IMR-90 (cell line): Measurements from ENCODE around the gene ARL10. TPM values are rescaled to one million over a fixed set of nuclear protein-coding genes. Genes with fewer than 3 reads are reported as not detected.

Experiments
- ATAC-seq: fragments of 200-7000 bp; cut with Tn5 transposase; 2 replicates; pipeline ENCODE4 v1.9.1; 2020; ENCODE audit warnings: low read depth, mild to moderate bottlenecking, moderate library complexity
- BruUV-seq: library from RNA; stranded (reverse); fragments of 400-500 nt; replicated peaks from 2 replicates; lab custom pipeline; 2021; lab: Mats Ljungman, UMichigan
- CTCF ChIA-PET: fragments of 300-600 bp; formaldehyde crosslinking; extraction: SDS; loops from one replicate; lab custom pipeline; 2021; ENCODE audit warnings: antibody characterized with exemption; lab: Yijun Ruan, JAX
- POLR2A ChIA-PET: fragments of 300-600 bp; sonication (Branson Sonifier 250); formaldehyde crosslinking; loops from one replicate; lab custom pipeline; 2022; ENCODE audit warnings: antibody characterized with exemption; ENCODE audit not compliant: unreplicated experiment; lab: Charles Lee
- DNase-seq: peaks from one replicate; pipeline ENCODE4 v3.0.0; 2013
- H2AFZ ChIP-seq: replicated peaks from 2 replicates; pipeline ENCODE3; 2013; ENCODE audit warnings: low read length, mild to moderate bottlenecking; ENCODE audit not compliant: poor library complexity
- H2AK5ac ChIP-seq: 2 replicates; pipeline ENCODE4 v1.6.1; 2013; ENCODE audit warnings: low read depth, low read length, inconsistent platforms
- H2AK9ac ChIP-seq: replicated peaks from 2 replicates; pipeline ENCODE3; 2013; ENCODE audit warnings: mild to moderate bottlenecking, low read depth, low read length, moderate library complexity; ENCODE audit not compliant: poor library complexity
- H2BK120ac ChIP-seq: 2 replicates; pipeline ENCODE4 v1.6.1; 2013; ENCODE audit warnings: low read depth, low read length, inconsistent platforms
- H2BK15ac ChIP-seq: 3 replicates; pipeline ENCODE4 v1.6.1; 2013; ENCODE audit warnings: low read depth, low read length, inconsistent platforms
- H2BK20ac ChIP-seq: 2 replicates; pipeline ENCODE4 v1.6.1; 2013; ENCODE audit warnings: low read depth, mild to moderate bottlenecking, inconsistent platforms, low read length, moderate library complexity
- H2BK5ac ChIP-seq: 2 replicates; pipeline ENCODE4 v1.6.1; 2013; ENCODE audit warnings: mild to moderate bottlenecking, low read depth, low read length, inconsistent platforms; ENCODE audit not compliant: poor library complexity, severe bottlenecking
- H3K14ac ChIP-seq: replicated peaks from 2 replicates; pipeline ENCODE4 v1.6.1; 2013; ENCODE audit warnings: low read depth, low read length, inconsistent platforms
- H3K18ac ChIP-seq: 2 replicates; pipeline ENCODE4 v1.6.1; 2013; ENCODE audit warnings: low read depth, low read length, control low read depth
- H3K23ac ChIP-seq: 2 replicates; pipeline ENCODE4 v1.6.1; 2013; ENCODE audit warnings: low read depth, low read length, inconsistent platforms
- H3K27ac ChIP-seq: 2 replicates; pipeline ENCODE4 v1.5.1; 2013; ENCODE audit warnings: mild to moderate bottlenecking, control low read depth, low read length; ENCODE audit not compliant: insufficient read depth
- H3K27me3 ChIP-seq: 2 replicates; pipeline ENCODE4 v1.6.1; 2013; ENCODE audit warnings: low read length; ENCODE audit not compliant: control insufficient read depth, insufficient read depth
- H3K36me3 ChIP-seq: 2 replicates; pipeline ENCODE4 v1.6.1; 2013; ENCODE audit warnings: low read length, mixed read lengths; ENCODE audit not compliant: control insufficient read depth, insufficient read depth
- H3K4ac ChIP-seq: 2 replicates; pipeline ENCODE4 v1.6.1; 2013; ENCODE audit warnings: low read depth, low read length, inconsistent platforms
- H3K4me1 ChIP-seq: 2 replicates; pipeline ENCODE4 v1.6.1; 2013; ENCODE audit warnings: low read length, mixed read lengths; ENCODE audit not compliant: control insufficient read depth, insufficient read depth
- H3K4me2 ChIP-seq: 2 replicates; pipeline ENCODE4 v1.6.1; 2013; ENCODE audit warnings: low read depth, mild to moderate bottlenecking, control low read depth, low read length, moderate library complexity
- H3K4me3 ChIP-seq: 2 replicates; pipeline ENCODE4 v1.5.1; 2013; ENCODE audit warnings: low read depth, mild to moderate bottlenecking, control low read depth, low read length, moderate library complexity; ENCODE audit not compliant: insufficient read depth
- H3K56ac ChIP-seq: 2 replicates; pipeline ENCODE4 v1.6.1; 2013; ENCODE audit warnings: low read length, inconsistent platforms; ENCODE audit not compliant: insufficient read depth; ENCODE audit errors: extremely low read depth
- H3K79me1 ChIP-seq, 2 experiments: 2 replicates each; pipeline ENCODE4 v1.6.1; 2013; ENCODE audit warnings: low read length in 2 of 2, inconsistent platforms in 1 of 2, low read depth in 1 of 2
- H3K9ac ChIP-seq: 2 replicates; pipeline ENCODE4 v1.6.1; 2013; ENCODE audit warnings: low read depth, low read length, control low read depth
- H3K9me1 ChIP-seq: 2 replicates; pipeline ENCODE4 v1.6.1; 2013; ENCODE audit warnings: low read length, inconsistent platforms; ENCODE audit not compliant: insufficient read depth
- H3K9me3 ChIP-seq: 2 replicates; pipeline ENCODE4 v1.6.1; 2013; ENCODE audit warnings: low read length; ENCODE audit not compliant: control insufficient read depth, insufficient read depth
- H4K20me1 ChIP-seq: 2 replicates; pipeline ENCODE4 v1.6.1; 2013; ENCODE audit warnings: low read length, inconsistent platforms; ENCODE audit not compliant: insufficient read depth
- H4K5ac ChIP-seq: 2 replicates; pipeline ENCODE4 v1.6.1; 2013; ENCODE audit warnings: mild to moderate bottlenecking, low read depth, low read length, control low read depth
- H4K8ac ChIP-seq, 2 experiments: 2 replicates each; pipeline ENCODE4 v1.6.1; 2013; ENCODE audit warnings: low read depth in 2 of 2, low read length in 2 of 2, control low read depth in 1 of 2, inconsistent platforms in 1 of 2
- H4K91ac ChIP-seq: 2 replicates; pipeline ENCODE4 v1.6.1; 2013; ENCODE audit warnings: low read depth, low read length, inconsistent platforms; ENCODE audit not compliant: insufficient read depth
- BHLHE40 ChIP-seq: fragments of 150-350 bp; IDR thresholded peaks from 2 replicates; pipeline ENCODE4 v1.6.1; 2016; ENCODE audit warnings: mild to moderate bottlenecking, low read depth, low read length
- CEBPB ChIP-seq: IDR thresholded peaks from 2 replicates; pipeline ENCODE4 v1.6.1; 2012; ENCODE audit warnings: low read depth, low read length, improper control_type of control experiment
- CHD1 ChIP-seq: IDR thresholded peaks from 2 replicates; pipeline ENCODE4 v1.6.1; 2012; ENCODE audit warnings: low read depth, low read length, improper control_type of control experiment
- FOS ChIP-seq: fragments of 150-350 bp; IDR thresholded peaks from 2 replicates; pipeline ENCODE4 v1.6.1; 2016; ENCODE audit warnings: low read depth, low read length
- MAFK ChIP-seq: IDR thresholded peaks from 2 replicates; pipeline ENCODE4 v1.6.1; 2012; ENCODE audit warnings: low read depth, low read length, improper control_type of control experiment
- MAZ ChIP-seq: IDR thresholded peaks from 2 replicates; pipeline ENCODE4 v1.6.1; 2012; ENCODE audit warnings: low read depth, mild to moderate bottlenecking, low read length, improper control_type of control experiment, moderate library complexity, borderline replicate concordance
- MXI1 ChIP-seq: IDR thresholded peaks from 2 replicates; pipeline ENCODE4 v1.6.1; 2012; ENCODE audit warnings: low read depth, mild to moderate bottlenecking, low read length, moderate library complexity, borderline replicate concordance
- NFE2L2 ChIP-seq: fragments of 150-350 bp; IDR thresholded peaks from 2 replicates; pipeline ENCODE4 v1.6.1; 2016; ENCODE audit warnings: low read depth, mild to moderate bottlenecking, low read length
- POLR2A ChIP-seq: IDR thresholded peaks from 2 replicates; pipeline ENCODE4 v1.6.1; 2012; ENCODE audit warnings: mild to moderate bottlenecking, low read depth, low read length
- RAD21 ChIP-seq: IDR thresholded peaks from 2 replicates; pipeline ENCODE4 v1.6.1; 2012; ENCODE audit warnings: low read length, improper control_type of control experiment
- RCOR1 ChIP-seq: IDR thresholded peaks from 2 replicates; pipeline ENCODE4 v1.6.1; 2012; ENCODE audit warnings: mild to moderate bottlenecking, low read length, improper control_type of control experiment; ENCODE audit not compliant: insufficient replicate concordance
- RFX5 ChIP-seq: IDR thresholded peaks from 2 replicates; pipeline ENCODE4 v1.8.0; 2012; ENCODE audit warnings: low read depth, mild to moderate bottlenecking, low read length, moderate library complexity
- SMC3 ChIP-seq: fragments of 150-350 bp; IDR thresholded peaks from 2 replicates; pipeline ENCODE4 v1.6.1; 2016; ENCODE audit warnings: low read depth, mild to moderate bottlenecking, antibody characterized with exemption, low read length, moderate library complexity
- USF2 ChIP-seq: fragments of 150-350 bp; IDR thresholded peaks from 2 replicates; pipeline ENCODE4 v1.6.1; 2017; ENCODE audit warnings: mild to moderate bottlenecking, antibody characterized with exemption, low read length, low read depth
- WGBS, 2 experiments: methylation state at CpG; one replicate each; pipeline versions ENCODE4 v1.1.5 to v1.1.7; 2013; ENCODE audit warnings: missing lambda C conversion rate in 2 of 2; ENCODE audit not compliant: insufficient read length in 1 of 2; ENCODE audit errors: extremely low coverage in 2 of 2; 5-methylcytosine and 5-hydroxymethylcytosine counted together
- dilution Hi-C: fragments of 300-500 bp; cut with HindIII; formaldehyde crosslinking; loops from one replicate; pipeline ENCODE4 v1.14.3; 2018; ENCODE audit warnings: low sequenced_read_pairs; ENCODE audit not compliant: unreplicated experiment
- in situ Hi-C: fragments of 300-500 bp; cut with MboI; formaldehyde crosslinking; loops from 3 replicates; pipeline ENCODE4 v1.14.3; 2019; ENCODE audit warnings: low sequenced_read_pairs, inconsistent platforms, mixed read lengths
- intact Hi-C: fragments of 100-400 bp; cut with micrococcal nuclease; formaldehyde crosslinking; loops from 2 replicates; pipeline ENCODE4 v1.10.0; 2022
- polyA plus RNA-seq, 3 experiments: library from polyadenylated mRNA; depleted of rRNA; stranded (reverse); fragments of >200 nt; gene quantifications; 2 replicates each; pipeline ENCODE4 v1.2.3, GENCODE V29; 2012; ENCODE audit warnings: low replicate concordance in 1 of 3
- total RNA-seq: library from RNA; depleted of rRNA; stranded (reverse); fragments of >200 nt; gene quantifications from 2 replicates; pipeline ENCODE4 v1.2.3, GENCODE V29; 2012
- TF ChIP-seq, protein P1 (sequence below): conservative IDR thresholded peaks from 2 replicates; pipeline ENCODE4 v1.5.1; 2012; ENCODE audit warnings: mild to moderate bottlenecking, low read depth, low read length, improper control_type of control experiment
- TF ChIP-seq, protein P2 (sequence below): fragments of 150-350 bp; IDR thresholded peaks from 2 replicates; pipeline ENCODE4 v1.6.1; 2016; ENCODE audit warnings: low read depth, mild to moderate bottlenecking, low read length, moderate library complexity, borderline replicate concordance

The ARL10 gene
- total and polyA plus RNA-seq, 2 of the 4 experiments (the other 2 are of a cell fraction): 3.6 to 6.0 TPM

- in situ Hi-C loops: no loop called here
Observed at GRCh38 chr5:176420086-176420485, 54.8 kb downstream of the ARL10 start.

More at GRCh38 chr5:176420086-176420485, 54.8 kb downstream of the ARL10 start:
- no peak overlapping the region for H3K27ac ChIP-seq
- TF ChIP-seq CHD1 (no peak), MAZ (no peak), CEBPB (no peak), BHLHE40 (no peak), USF2 (no peak), RCOR1 (no peak), POLR2A (no peak), FOS (no peak), MAFK (no peak), MXI1 (no peak), RAD21 (no peak), SMC3 (no peak), RFX5 (no peak), NFE2L2 (no peak)
- TF ChIP-seq, protein P1, sequence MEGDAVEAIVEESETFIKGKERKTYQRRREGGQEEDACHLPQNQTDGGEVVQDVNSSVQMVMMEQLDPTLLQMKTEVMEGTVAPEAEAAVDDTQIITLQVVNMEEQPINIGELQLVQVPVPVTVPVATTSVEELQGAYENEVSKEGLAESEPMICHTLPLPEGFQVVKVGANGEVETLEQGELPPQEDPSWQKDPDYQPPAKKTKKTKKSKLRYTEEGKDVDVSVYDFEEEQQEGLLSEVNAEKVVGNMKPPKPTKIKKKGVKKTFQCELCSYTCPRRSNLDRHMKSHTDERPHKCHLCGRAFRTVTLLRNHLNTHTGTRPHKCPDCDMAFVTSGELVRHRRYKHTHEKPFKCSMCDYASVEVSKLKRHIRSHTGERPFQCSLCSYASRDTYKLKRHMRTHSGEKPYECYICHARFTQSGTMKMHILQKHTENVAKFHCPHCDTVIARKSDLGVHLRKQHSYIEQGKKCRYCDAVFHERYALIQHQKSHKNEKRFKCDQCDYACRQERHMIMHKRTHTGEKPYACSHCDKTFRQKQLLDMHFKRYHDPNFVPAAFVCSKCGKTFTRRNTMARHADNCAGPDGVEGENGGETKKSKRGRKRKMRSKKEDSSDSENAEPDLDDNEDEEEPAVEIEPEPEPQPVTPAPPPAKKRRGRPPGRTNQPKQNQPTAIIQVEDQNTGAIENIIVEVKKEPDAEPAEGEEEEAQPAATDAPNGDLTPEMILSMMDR: no peak
- TF ChIP-seq, protein P2, sequence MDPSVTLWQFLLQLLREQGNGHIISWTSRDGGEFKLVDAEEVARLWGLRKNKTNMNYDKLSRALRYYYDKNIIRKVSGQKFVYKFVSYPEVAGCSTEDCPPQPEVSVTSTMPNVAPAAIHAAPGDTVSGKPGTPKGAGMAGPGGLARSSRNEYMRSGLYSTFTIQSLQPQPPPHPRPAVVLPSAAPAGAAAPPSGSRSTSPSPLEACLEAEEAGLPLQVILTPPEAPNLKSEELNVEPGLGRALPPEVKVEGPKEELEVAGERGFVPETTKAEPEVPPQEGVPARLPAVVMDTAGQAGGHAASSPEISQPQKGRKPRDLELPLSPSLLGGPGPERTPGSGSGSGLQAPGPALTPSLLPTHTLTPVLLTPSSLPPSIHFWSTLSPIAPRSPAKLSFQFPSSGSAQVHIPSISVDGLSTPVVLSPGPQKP: no peak
- POLR2A ChIA-PET: no interaction called here
- no peak overlapping the region for H2AFZ ChIP-seq
- no TSS peak for BruUV-seq
- H3K9ac ChIP-seq: no peak overlapping the region
- CTCF ChIA-PET: no interaction called here
- no peak overlapping the region for H3K4ac ChIP-seq
- H4K8ac ChIP-seq: no peak overlapping the region
- H3K9me3 ChIP-seq: no peaks in the 10 kb centered on the region; the same call in 1 of the 2 replicates
- peaks cover 6% of the 10 kb centered on the region for H4K20me1 ChIP-seq
- ATAC-seq (no peak), DNase-seq (no peak)
- intact Hi-C loops (no loop called here), dilution Hi-C loops (no loop called here)
- no peak overlapping the region for H3K14ac ChIP-seq
- WGBS, 2 experiments: 81% methylated on average over 2 of the region's 5 CpGs; no CpG with 5 or more reads in 1 of the 2 experiments
- no peak overlapping the region for H3K4me3 ChIP-seq
- H3K36me3 ChIP-seq: no peaks in the 10 kb centered on the region
- H3K18ac ChIP-seq: no peak overlapping the region
- H2BK20ac ChIP-seq: no peak overlapping the region
- H3K79me1 ChIP-seq: peaks cover 3 to 11% of the 10 kb centered on the region in 2 experiments; a peak in 3 of 4 replicates
- peaks cover 3% of the 10 kb centered on the region; the same call in 1 of the 2 replicates for H3K27me3 ChIP-seq
- H2AK9ac ChIP-seq: no peak overlapping the region
- H4K91ac ChIP-seq: no peak overlapping the region
- no peak overlapping the region for H3K23ac ChIP-seq
- peaks cover 7% of the 10 kb centered on the region for H3K4me1 ChIP-seq
- no peak overlapping the region for H2BK15ac ChIP-seq
- H2BK5ac ChIP-seq: no peak overlapping the region
- H2BK120ac ChIP-seq: no peak overlapping the region
- H3K9me1 ChIP-seq: no peaks in the 10 kb centered on the region
- H3K56ac ChIP-seq: no peak overlapping the region
- H4K5ac ChIP-seq: no peak overlapping the region
- no peak overlapping the region for H2AK5ac ChIP-seq
- H3K4me2 ChIP-seq: no peak overlapping the region
